ENCODE data around the gene SLK.

- no peak for TF ChIP-seq CTCF (IDR thresholded peaks at IDR 0.05)
- TF ChIP-seq POLR2A (IDR thresholded peaks at IDR 0.05): no peak
Observed at GRCh38 chr10:104066945-104067344, 100.0 kb downstream of the SLK start.
